K562 (cell line): ENCODE results near the gene NAA40. TPM values are rescaled to one million over a fixed set of nuclear protein-coding genes. Genes with fewer than 3 reads are reported as not detected.
A peak's percentile ranks its signal among the peaks of the same experiment; 100 is the strongest.

Experiments used
- ATAC-seq: fragments of 200-7000 bp; cut with Tn5 transposase; 3 replicates; pipeline ENCODE4 v1.9.1; 2020; ENCODE audit warnings: moderate library complexity
- BruUV-seq: library from RNA; stranded (reverse); fragments of 400-500 nt; replicated peaks from 2 replicates; lab custom pipeline; 2021; lab: Mats Ljungman, UMichigan
- CTCF ChIA-PET: fragments of 300-600 bp; formaldehyde crosslinking; extraction: SDS; loops from one replicate; lab custom pipeline; 2021; ENCODE audit warnings: low intra/inter-chr PET ratio; lab: Yijun Ruan, JAX
- POLR2A ChIA-PET: fragments of 300-600, 350-650 bp; sonication (Branson Sonifier 250); formaldehyde crosslinking; extraction: SDS; loops from one replicate; lab custom pipeline; 2021; ENCODE audit warnings: antibody characterized with exemption, inconsistent platforms; lab: Yijun Ruan, JAX
- DNase-seq, 4 experiments: peaks; one replicate each; pipeline versions ENCODE4 v3.0.0 to v3.0.0-alpha.2; 2011 to 2018; ENCODE audit warnings: low spot score in 3 of 4, mixed read lengths in 3 of 4; ENCODE audit errors: extremely low read depth in 1 of 4
- FAIRE-seq: peaks from 2 replicates; lab custom pipeline; 2011; peaks lifted over from hg19 to GRCh38; lab: Jason Lieb, UNC
- H2AFZ ChIP-seq: 2 replicates; pipeline ENCODE4 v1.6.0; 2011; ENCODE audit warnings: low read depth, low read length, control low read depth, inconsistent platforms
- H3K27ac ChIP-seq: fragments of 200-600 bp; 3 replicates; pipeline ENCODE4 v1.8.0; 2011; ENCODE audit warnings: low read depth, mild to moderate bottlenecking, control low read depth, inconsistent platforms, low read length, moderate library complexity, mixed read lengths; ENCODE audit errors: extremely low read depth
- H3K27me3 ChIP-seq, 2 experiments: fragments of 300-600 bp in 1 of 2; 2 replicates in 1 of 2; 3 replicates in 1 of 2; pipeline versions ENCODE4 v1.6.0 to v1.8.0; 2011; ENCODE audit warnings: inconsistent platforms in 2 of 2, low read length in 2 of 2, mild to moderate bottlenecking in 1 of 2, mixed read lengths in 1 of 2, moderate library complexity in 1 of 2; ENCODE audit not compliant: control insufficient read depth in 2 of 2, insufficient read depth in 2 of 2
- H3K36me3 ChIP-seq: fragments of 300-600 bp; 3 replicates; pipeline ENCODE4 v1.8.0; 2011; ENCODE audit warnings: mild to moderate bottlenecking, low read length, inconsistent platforms; ENCODE audit not compliant: control insufficient read depth, insufficient read depth
- H3K4me1 ChIP-seq, 2 experiments: fragments of 200-600 bp in 1 of 2; replicated peaks in 1 of 2; 2 replicates in 1 of 2; 3 replicates in 1 of 2; pipeline versions ENCODE4 v1.5.1 to v1.8.0; 2011; ENCODE audit warnings: inconsistent platforms in 2 of 2, low read length in 2 of 2, mild to moderate bottlenecking in 1 of 2, mixed read lengths in 1 of 2, moderate library complexity in 1 of 2; ENCODE audit not compliant: control insufficient read depth in 2 of 2, insufficient read depth in 2 of 2
- H3K4me2 ChIP-seq: 2 replicates; pipeline ENCODE4 v1.6.1; 2011; ENCODE audit warnings: low read length, control low read depth, inconsistent platforms, mixed read lengths; ENCODE audit not compliant: insufficient read depth
- H3K4me3 ChIP-seq: fragments of 200-600 bp; sonication (generic), shearing (Covaris generic); 2 replicates; pipeline ENCODE4 v1.5.1; 2016; ENCODE audit warnings: control low read depth, inconsistent platforms
- H3K79me2 ChIP-seq: fragments of 200-600 bp; 3 replicates; pipeline ENCODE4 v1.8.0; 2011; ENCODE audit warnings: low read length, inconsistent platforms; ENCODE audit not compliant: control insufficient read depth, insufficient read depth
- H3K9ac ChIP-seq, 2 experiments: 2 replicates each; pipeline versions ENCODE4 v1.6.0 to v1.6.1; 2011; ENCODE audit warnings: low read depth in 2 of 2, low read length in 2 of 2, control low read depth in 1 of 2, inconsistent platforms in 1 of 2, mild to moderate bottlenecking in 1 of 2, mixed read lengths in 1 of 2; ENCODE audit not compliant: insufficient read depth in 1 of 2
- H3K9me1 ChIP-seq: one replicate; pipeline ENCODE4 v1.6.0; 2011; ENCODE audit warnings: inconsistent platforms, mild to moderate bottlenecking, low read length, moderate library complexity; ENCODE audit not compliant: control insufficient read depth, insufficient read depth
- H3K9me3 ChIP-seq: replicated peaks from 2 replicates; pipeline ENCODE4 v1.5.1; 2011; ENCODE audit warnings: low read depth, low read length, inconsistent platforms; ENCODE audit not compliant: control insufficient read depth, insufficient read depth
- H4K20me1 ChIP-seq: replicated peaks from 2 replicates; pipeline ENCODE4 v1.6.1; 2011; ENCODE audit warnings: low read length, inconsistent platforms, mixed read lengths; ENCODE audit not compliant: control insufficient read depth, insufficient read depth
- FUS ChIP-seq: fragments of 200-400 bp; formaldehyde crosslinking; optimal IDR thresholded peaks from 2 replicates; pipeline ENCODE3; 2017; ENCODE audit warnings: low read depth, low read length
- NFYB ChIP-seq: IDR thresholded peaks from 2 replicates; pipeline ENCODE4 v1.6.1; 2011; ENCODE audit warnings: mild to moderate bottlenecking, moderate library complexity; ENCODE audit not compliant: insufficient read length; ENCODE audit errors: extremely low read depth
- THAP12 ChIP-seq: fragments of 250-450 bp; sonication (Bioruptor Pico); IDR thresholded peaks from 2 replicates; pipeline ENCODE4 v1.9.0; 2021; ENCODE audit warnings: mild to moderate bottlenecking, inconsistent platforms
- U2AF2 ChIP-seq: fragments of 200-400 bp; formaldehyde crosslinking; optimal IDR thresholded peaks from 2 replicates; pipeline ENCODE3; 2017; ENCODE audit warnings: low read depth, mild to moderate bottlenecking, low read length
- ZBED1 ChIP-seq: IDR thresholded peaks from 2 replicates; pipeline ENCODE4 v1.6.1; 2014
- ZNF174 ChIP-seq: fragments of 250-450 bp; sonication (Bioruptor Pico); IDR thresholded peaks from 2 replicates; pipeline ENCODE4 v1.4.0; 2020; ENCODE audit warnings: mild to moderate bottlenecking
- WGBS: fragments of 100-300 bp; shearing (Covaris generic); methylation state at CpG from one replicate; pipeline ENCODE4 v1.1.6; 2016; ENCODE audit warnings: low coverage, mixed read lengths; ENCODE audit not compliant: insufficient coverage; ENCODE audit errors: missing lambda C conversion rate; 5-methylcytosine and 5-hydroxymethylcytosine counted together
- in situ Hi-C: fragments of 300-500 bp; cut with MboI; formaldehyde crosslinking; loops from 4 replicates; pipeline ENCODE4 v1.15.0; 2018; ENCODE audit warnings: inconsistent platforms, mixed read lengths
- intact Hi-C: fragments of 100-400 bp; cut with micrococcal nuclease; formaldehyde crosslinking; loops from 2 replicates; pipeline ENCODE4 v1.14.2; 2022
- polyA plus RNA-seq, 8 experiments: library from polyadenylated mRNA; depleted of rRNA in 4 of 8; stranded (reverse) in 5 of 8; unstranded in 3 of 8; fragments of >200 nt; fragmentation: Nextera tagmentation in 2 of 8; fragmentation: Illumina TruSeq in 1 of 8; extraction: Ambion mirVana in 2 of 8; extraction: Trizol in 1 of 8; gene quantifications; 2 replicates each; pipeline versions ENCODE4 v1.2.1 to v1.2.3, GENCODE V29; 2011 to 2014; ENCODE audit warnings: inconsistent platforms in 1 of 8, missing spikeins in 1 of 8
- total RNA-seq, 7 experiments: library from RNA; depleted of rRNA in 6 of 7; stranded (reverse); fragments of >200 nt in 6 of 7; fragmentation: Illumina TruSeq in 2 of 7; extraction: Trizol in 2 of 7; gene quantifications; 2 replicates each; pipeline versions ENCODE4 v1.2.1 to v1.2.3, GENCODE V29; 2011 to 2021; ENCODE audit warnings: low replicate concordance in 1 of 7

NAA40 gene
- total and polyA plus RNA-seq, 9 of the 15 experiments (the other 6 are each of a cell fraction or from before 2014, with no cell fraction given), result 6.2 to 39.0 (median 23.1) TPM

DNA sequence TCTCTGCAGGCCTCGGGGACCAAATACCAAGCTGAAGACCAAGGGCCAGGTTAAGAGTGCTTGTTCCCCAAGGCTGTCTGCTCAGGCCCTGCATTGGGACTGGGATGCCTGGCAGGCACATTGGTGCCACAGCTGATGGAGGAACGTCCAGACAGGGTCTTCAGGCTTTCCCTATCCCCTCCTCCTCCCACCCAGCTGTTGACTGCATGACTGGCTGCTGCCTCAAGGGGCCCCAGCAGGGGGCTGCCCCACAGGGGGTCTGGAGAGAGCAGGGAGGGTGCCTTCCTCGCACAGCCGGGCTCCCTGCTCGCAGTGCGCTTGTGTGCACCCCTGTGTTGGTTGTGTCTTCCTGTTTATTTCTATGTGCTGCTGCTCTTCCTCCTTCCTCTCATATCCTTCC lies 31.7 kb upstream of the NAA40 start:
- Histone ChIP-seq H3K36me3 (peaks cover 75% of the 10 kb centered on the region; the same call in 2 of the 3 replicates), H2AFZ (no peak overlapping the region), H3K4me2 (no peak overlapping the region), H3K9me1 (no peaks in the 10 kb centered on the region), H3K27me3 (no peaks in the 10 kb centered on the region), H4K20me1 (0 out of 2 replicates have a peak, but pooled peaks cover 6% of the 10 kb centered on the region), H3K9ac (peak overlapping the region in 1 of 2 experiments; percentile 61; a peak in 1 of 4 replicates), H3K79me2 (no peaks in the 10 kb centered on the region), H3K9me3 (no peaks in the 10 kb centered on the region), H3K4me3 (no peak overlapping the region), H3K27ac (no peak overlapping the region), H3K4me1 (peaks cover 0 to 36% of the 10 kb centered on the region in 2 experiments; a peak in 2 of 5 replicates)
- no TSS peak for BruUV-seq
- peak in 1 of 4 experiments; percentile 11 for DNase-seq
- FAIRE-seq, result no peak
- ATAC-seq, result no peak
- POLR2A ChIA-PET, result interaction anchor here (0.5 to 1.3 kb wide), 5 partner anchors 8 to 278 kb away, joined by 3 to 4 read pairs (median 3); partner anchors contain the start of gene STIP1
- CTCF ChIA-PET, result interaction anchor here (2.2 kb wide), 1 partner anchor 69 kb away, joined by 13 read pairs; no protein-coding TSS in a partner anchor
- WGBS, result 72% methylated on average over 6 of the region's 6 CpGs
- no peak for TF ChIP-seq THAP12
- TF ChIP-seq U2AF2, result no peak
- no peak for TF ChIP-seq FUS
- TF ChIP-seq ZBED1, result no peak
- no peak for TF ChIP-seq ZNF174 (CRISPR knock-in tag)
- no peak for TF ChIP-seq NFYB
- in situ Hi-C loops, result no loop called here
- intact Hi-C loops, result no loop called here
